ENCODE measurements around the gene MRNIP.

MRNIP gene

GRCh38 chr5:179824745-179825112 is 33.9 kb downstream of the MRNIP start:
- peaks cover 4% of the 10 kb centered on the region for H3K9me3 Mint-ChIP-seq
- no peaks in the 10 kb centered on the region for H3K27me3 Mint-ChIP-seq (ENCODE audit: low read depth, poor library complexity)
- peaks cover 54% of the 10 kb centered on the region for H3K36me3 Mint-ChIP-seq (ENCODE audit: low read depth)
- TF ChIP-seq CTCF (IDR thresholded peaks at IDR 0.05): no peak
- peaks cover 36% of the 10 kb centered on the region for H3K4me1 Mint-ChIP-seq
- no peak overlapping the region for H3K4me3 Mint-ChIP-seq
- H3K27ac Mint-ChIP-seq: peak overlapping the region; percentile 44
- DNase-seq: no peak

DNA sequence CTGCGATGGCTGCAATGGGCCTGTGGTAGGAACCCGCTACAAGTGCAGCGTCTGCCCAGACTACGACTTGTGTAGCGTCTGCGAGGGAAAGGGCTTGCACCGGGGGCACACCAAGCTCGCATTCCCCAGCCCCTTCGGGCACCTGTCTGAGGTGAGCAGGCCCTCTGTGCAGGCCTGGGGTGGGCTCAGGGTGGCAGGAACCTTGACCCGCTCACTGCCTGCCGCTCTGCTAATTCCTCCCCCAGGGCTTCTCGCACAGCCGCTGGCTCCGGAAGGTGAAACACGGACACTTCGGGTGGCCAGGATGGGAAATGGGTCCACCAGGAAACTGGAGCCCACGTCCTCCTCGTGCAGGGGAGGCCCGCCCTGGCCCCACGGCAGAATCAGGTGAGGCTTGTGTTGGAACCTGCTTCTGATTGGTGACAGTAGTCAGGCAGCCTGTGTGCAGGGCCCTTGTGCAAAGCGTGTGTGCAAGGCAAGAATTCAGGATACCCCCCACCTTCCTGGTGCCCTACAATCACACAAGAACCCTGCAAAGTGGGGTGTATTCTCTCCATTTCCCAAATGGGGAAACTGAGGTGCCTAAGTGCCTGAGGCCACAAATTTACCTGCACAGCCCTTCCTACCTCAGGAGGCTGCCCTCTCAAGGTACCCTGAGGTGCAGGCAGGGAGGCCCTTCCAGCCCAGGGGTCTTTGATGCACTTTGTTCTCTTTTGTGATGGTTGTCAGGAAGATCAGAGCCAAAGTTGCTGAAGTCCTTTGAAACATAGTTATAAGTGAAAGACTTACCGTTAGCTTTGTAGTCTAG is 34.5 kb downstream of the MRNIP start:
- Mint-ChIP-seq H3K27ac (no peak overlapping the region), H3K4me3 (no peak overlapping the region), H3K4me1 (peaks cover 33% of the 10 kb centered on the region), H3K27me3 (ENCODE audit: low read depth, poor library complexity) (no peaks in the 10 kb centered on the region), H3K36me3 (ENCODE audit: low read depth) (peaks cover 48% of the 10 kb centered on the region), H3K9me3 (no peaks in the 10 kb centered on the region)
- DNase-seq: no peak
- TF ChIP-seq CTCF (IDR thresholded peaks at IDR 0.05): no peak

DNA sequence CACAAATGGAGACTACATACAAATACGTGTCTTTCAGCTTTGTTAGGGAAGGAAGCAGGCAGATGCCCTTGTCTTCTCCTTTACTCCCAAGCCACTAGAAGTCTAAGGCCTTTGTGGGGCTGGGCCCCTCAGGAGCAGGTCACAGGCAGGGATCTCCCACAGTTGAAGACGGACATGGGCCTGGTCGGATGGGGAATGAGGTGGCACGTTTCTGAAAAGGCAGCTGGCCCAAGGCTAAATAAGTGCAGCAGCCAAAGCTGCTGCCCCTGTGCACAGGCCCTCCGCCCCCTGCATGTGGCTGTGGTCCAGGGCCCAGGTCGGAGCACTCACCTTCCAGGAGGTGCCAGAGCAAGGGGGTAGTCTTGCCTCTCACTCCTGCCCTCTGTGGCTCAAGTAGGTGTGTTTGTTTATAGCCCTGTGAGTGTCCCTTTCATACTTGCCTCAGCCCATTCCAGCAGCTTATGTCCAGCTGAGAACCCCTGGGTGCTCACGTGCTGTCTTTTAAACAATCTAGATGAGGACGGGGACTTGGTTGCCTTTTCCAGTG is 36.1 kb downstream of the MRNIP start:
- no peak for TF ChIP-seq CTCF (IDR thresholded peaks at IDR 0.05)
- DNase-seq: no peak
- no peaks in the 10 kb centered on the region for H3K9me3 Mint-ChIP-seq
- peak overlapping the region; percentile 89 for H3K4me3 Mint-ChIP-seq
- peaks cover 5% of the 10 kb centered on the region for H3K27me3 Mint-ChIP-seq (ENCODE audit: low read depth, poor library complexity)
- H3K4me1 Mint-ChIP-seq: peaks cover 39% of the 10 kb centered on the region
- no peak overlapping the region for H3K27ac Mint-ChIP-seq
- H3K36me3 Mint-ChIP-seq (ENCODE audit: low read depth): peaks cover 32% of the 10 kb centered on the region

- no peak for DNase-seq
- Mint-ChIP-seq H3K27me3 (ENCODE audit: low read depth, poor library complexity) (peaks cover 9% of the 10 kb centered on the region), H3K36me3 (ENCODE audit: low read depth) (peaks cover 28% of the 10 kb centered on the region), H3K9me3 (no peaks in the 10 kb centered on the region), H3K4me3 (peak overlapping the region; percentile 89), H3K4me1 (peaks cover 39% of the 10 kb centered on the region), H3K27ac (no peak overlapping the region)
- no peak for TF ChIP-seq CTCF (IDR thresholded peaks at IDR 0.05)
Observed at GRCh38 chr5:179822059-179822432, 36.6 kb downstream of the MRNIP start.

DNA sequence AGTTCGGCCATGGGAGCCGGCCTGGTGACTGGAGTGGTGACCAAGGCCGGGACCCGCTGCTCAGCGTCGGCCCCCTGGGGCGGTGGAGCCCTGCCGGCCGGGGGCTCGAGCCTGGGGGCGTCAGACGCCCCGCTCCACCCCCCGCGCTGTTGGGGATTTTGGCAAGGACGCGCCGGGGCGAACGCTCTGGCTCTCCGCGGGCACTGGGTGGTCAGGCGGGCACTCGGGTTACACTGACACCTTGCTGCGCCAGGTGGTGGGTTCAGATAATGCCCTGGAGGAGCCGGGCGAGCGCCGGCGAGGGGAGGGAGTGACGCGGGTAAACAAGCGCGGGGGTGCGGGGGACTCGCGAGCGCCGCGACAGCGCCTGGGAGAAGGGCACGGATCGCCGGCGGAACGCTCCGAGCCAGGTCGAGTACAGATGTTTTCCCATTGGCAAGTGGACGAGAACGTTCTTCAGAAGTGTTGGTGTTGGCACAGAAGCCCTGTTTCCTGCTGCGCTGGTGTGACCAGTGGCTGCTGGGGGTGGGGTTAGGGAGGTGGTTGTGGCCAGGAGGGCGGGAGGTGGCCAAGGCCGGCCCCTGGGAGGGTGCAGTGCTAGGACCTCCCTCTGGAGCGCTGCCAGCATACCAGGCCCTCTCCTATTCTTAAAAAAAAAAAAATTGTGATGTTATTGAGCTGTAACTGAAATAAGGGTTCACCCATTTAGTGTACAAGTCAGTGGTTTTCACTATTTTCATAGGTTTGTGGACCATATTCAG is 37.1 kb downstream of the MRNIP start:
- Mint-ChIP-seq H3K4me3 (peak overlapping the region; percentile 89), H3K9me3 (no peaks in the 10 kb centered on the region), H3K27ac (peak overlapping the region; percentile 81), H3K27me3 (ENCODE audit: low read depth, poor library complexity) (peaks cover 9% of the 10 kb centered on the region), H3K36me3 (ENCODE audit: low read depth) (peaks cover 22% of the 10 kb centered on the region), H3K4me1 (peaks cover 39% of the 10 kb centered on the region)
- peak; percentile 79 for DNase-seq
- TF ChIP-seq CTCF (IDR thresholded peaks at IDR 0.05): no peak
